ENCODE data around the gene C20orf141.
"Not testable (repeated sequence)": the region's sequence is repeated elsewhere in the genome, so short reads cannot be mapped to it uniquely, and the experiment has no call there.

Gene C20orf141, protein sequence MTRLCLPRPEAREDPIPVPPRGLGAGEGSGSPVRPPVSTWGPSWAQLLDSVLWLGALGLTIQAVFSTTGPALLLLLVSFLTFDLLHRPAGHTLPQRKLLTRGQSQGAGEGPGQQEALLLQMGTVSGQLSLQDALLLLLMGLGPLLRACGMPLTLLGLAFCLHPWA

DNA sequence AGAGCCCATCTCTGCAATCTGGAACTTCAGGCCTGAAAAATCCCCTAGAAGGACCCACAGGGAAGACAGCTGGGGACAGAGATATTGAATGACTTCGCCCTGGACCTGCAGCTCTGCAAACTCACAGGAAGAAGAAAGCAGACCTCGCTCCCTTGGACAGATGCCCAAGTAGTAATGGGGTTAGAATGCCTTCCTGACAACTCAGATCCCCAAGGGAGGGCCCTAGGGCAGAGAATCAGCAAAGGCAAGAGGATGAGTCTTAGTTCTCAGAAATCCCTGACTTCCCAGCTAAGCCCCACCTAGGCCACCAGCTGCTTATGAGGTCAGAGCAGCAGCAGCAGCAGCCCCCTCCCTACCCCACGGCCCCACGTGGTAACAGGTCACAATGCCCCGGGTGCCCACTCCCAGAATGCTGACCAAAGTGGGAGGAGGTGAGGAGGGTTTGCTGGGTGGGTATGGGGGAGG lies at the start of gene C20orf141:
Gene C20orf141, plus strand, starts transcription at position 401 of the 465 bp plus-strand sequence. CDS start 198 bp downstream, outside the sequence.
- DNase-seq (ENCODE audit: low spot score): peak; percentile 94

DNA sequence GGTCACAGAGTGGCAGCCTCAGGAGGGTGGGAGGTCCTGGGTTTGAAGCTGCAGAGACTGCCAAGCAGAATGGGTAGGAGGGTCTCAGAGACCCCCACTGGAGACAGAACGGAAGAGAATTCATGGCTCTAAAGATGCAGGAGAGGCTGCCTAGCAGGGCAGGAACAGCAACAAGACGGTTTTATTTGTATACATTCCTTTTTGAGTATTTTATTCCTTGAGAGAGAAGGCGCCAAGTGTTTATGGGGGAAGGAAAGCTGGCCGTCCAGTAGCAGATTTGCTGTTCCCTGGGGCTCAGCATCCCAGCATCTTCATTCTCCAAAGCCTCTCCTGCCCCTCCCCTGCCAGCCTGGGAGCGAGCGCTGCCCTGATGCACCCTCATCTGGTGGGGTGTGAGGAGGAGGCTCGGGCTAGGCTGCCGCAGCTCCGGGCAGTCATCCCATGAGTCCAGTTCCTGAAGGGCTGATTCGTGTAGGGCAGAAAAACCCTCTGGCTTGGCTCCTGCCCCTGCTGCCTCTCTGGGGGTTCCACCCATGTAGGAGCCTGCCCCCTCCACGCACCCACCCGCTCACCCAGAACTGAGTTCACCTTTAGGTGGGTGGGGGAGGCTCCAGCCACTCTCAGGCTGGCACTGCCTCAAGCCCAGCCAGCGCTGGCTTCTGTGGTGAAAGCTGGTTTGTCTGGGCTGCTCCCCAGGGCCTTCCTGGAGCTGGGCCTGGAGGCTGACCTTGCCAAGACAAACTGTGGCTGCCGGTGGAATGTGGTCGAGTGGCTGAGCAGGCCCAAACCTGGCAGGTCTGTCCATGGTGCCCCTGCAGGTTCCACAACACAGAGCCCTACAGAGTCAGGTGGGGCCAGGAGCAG lies 46.8 kb upstream of the C20orf141 start:
- peak; percentile 80 for DNase-seq (ENCODE audit: low spot score)

DNA sequence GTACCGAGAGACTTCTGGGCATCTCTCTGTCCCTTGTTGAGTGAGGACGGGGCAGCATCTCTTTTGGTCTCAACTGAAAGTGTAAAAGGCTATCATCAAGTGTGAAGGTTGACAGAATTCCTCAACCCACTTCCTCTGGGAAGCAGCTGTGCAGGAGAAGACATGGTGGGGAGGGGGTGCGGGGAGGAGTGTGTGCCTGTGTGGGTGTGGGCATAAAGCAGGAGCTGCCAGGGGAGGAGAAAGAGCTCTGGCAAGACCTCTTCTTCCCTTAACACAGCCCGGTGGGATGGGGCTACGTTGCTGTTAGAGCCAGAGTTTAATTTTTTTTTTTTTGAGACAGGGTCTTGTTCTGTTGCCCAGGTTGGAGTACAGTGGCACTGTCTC lies 46.2 kb upstream of the C20orf141 start:
- DNase-seq (ENCODE audit: low spot score): no peak

DNA sequence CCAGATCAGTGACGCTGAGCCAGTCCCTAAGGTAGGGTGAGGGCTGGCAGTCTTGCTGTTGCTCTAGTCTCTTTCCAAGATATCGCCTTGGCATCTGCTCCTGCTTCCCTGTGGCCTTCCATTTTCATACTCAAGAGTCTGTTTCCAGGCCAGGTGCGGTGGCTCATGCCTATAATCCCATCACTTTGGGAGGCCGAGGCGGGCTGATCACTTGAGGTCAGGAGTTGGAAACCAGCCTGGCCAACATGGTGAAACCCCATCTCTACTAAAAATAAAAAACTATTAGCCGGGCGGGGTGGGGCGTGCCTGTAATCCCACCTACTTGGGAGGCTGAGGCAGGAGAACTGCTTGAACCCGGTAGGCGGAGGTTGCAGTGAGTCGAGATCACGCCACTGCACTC lies 44.7 kb upstream of the C20orf141 start:
- DNase-seq (ENCODE audit: low spot score): not testable (repeated sequence)

DNA sequence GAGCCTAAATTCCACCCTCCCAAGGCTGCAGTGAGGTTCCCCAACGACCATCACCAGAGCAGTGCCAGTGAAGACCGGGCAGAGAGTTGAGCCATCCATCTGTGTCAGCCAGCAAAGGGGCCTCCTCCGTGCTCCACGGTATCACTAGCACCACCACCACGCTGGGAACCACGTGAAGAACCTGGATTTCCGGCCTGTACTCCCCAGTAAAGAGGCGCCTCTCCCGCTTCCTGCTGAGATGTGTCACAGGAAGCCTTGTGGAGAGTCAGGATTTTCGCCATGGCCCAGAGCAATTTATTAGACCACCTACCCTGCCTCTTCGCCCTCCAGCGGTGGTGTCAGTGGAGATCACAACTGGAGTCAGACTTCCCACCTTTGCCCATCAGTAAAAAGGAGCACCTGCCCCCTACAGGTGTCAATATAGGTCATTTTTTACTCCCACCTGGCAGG lies 43.1 kb upstream of the C20orf141 start:
- peak; percentile 5 for DNase-seq (ENCODE audit: low spot score)

DNA sequence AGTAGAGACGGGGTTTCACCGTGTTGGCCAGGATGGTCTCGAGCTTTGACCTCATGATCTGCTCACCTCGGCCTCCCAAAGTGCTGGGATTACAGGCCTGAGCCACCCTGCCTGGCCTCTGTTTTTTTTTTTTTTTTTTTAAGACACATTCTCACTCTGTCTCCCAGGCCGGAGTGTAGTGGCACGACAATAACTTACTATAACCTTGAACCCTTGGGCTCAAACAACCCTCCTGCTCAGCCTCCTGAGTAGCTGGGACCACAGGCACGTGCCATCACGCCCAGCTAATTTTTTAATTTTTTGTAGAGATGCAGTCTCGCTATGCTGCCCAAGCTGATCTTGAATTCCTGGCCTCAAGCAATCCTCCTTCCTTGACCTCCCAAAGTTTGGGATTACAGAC lies 41.0 kb upstream of the C20orf141 start:
- DNase-seq (ENCODE audit: low spot score): no peak

DNA sequence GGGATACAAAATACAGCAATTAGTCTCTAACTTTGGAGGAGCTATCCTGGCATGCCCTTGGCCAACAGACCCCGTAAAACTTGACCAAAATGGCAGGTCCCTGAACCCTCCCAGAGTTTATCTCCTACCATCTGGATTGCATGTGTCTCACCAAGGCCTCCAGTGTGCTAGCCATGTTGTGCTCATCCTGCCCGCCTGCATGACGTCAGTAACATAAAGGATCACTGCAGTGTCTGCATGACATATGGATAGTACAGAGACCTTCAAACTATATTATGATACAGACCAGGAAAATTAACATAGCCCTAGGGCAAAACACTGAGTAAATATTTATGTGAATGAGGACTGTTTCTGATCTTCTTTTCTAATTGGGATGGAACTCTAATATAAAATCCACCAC lies 39.6 kb upstream of the C20orf141 start:
- DNase-seq (ENCODE audit: low spot score): no peak

DNA sequence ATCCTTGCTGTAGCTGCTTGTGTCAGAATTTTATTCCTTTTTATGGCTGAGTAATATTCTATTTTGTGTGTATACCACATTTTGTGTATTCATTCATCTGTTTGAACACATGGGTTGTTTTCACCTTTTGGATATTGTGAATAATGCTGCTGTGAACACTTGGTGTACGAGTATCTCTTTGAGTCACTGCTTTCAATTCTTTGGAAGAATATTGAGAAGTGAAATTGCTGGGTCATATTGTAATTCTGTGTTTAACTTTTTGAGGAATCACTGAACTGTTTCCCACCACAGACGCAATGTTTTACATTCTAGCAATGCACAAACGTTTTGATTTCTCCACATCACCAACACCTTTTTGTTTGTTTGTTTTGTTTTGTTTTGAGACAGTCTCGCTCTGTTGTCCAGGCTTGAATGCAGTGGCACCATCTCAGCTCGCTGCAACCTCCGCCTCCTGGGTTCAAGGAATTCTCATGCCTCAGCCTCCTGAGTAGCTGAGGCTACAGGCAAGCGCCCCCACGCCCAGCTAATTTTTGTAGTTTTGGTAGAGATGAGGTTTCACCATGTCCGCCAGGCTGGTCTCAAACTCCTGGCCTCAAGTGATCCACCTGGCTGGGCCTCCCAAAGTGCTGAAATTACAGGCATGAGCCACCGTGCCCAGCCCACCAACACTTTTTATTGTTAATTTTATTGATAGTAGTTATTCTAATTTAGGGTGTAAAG lies 36.0 kb upstream of the C20orf141 start:
- no peak for DNase-seq (ENCODE audit: low spot score)

DNA sequence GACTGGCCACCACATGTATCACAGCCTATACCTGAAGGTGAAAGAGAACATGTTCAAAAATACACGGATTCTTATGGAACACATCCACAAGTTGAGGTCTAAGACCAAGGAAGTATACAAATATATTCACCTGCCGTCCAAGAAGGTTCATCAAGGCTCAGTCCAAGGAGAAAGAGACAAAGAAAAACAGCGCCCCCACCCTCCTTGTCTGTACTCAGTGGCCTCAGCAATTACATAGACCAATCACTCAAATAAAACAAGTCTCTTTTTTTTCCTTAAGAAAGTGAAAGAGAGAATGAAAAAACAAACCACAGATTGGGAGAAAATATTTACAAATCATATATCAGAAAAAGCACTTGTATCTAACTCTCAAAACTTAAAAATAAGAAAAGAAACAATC lies 33.8 kb upstream of the C20orf141 start:
- DNase-seq (ENCODE audit: low spot score): no peak

DNA sequence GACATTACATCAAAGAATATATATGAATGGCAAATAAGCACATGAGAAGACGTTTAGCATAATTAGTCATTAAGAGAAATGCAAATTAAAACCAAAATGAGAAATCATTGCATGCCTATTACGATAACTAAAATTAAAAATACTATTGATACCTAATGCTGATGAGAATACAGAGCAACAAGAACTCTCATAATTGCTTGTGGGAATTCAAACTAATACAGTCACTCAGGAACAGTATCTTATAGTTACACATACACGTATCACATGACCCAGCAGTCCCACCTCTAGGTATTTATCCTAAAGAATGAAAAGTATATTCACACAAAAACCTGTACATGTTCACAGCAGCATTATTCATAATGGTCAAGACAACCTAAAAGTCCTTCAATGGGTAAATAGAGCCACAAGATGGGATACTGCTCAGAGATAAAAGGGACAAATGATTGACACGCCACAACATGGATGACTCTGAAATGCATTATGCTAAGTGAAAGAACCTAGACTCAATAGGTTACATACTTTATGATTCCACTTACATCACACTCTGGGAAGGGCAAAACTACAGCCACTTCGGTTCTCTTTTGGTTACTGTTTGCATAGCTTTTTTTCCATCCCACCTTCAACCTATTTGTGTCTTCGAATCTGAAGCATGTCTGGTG lies 30.8 kb upstream of the C20orf141 start:
- DNase-seq (ENCODE audit: low spot score): no peak

DNA sequence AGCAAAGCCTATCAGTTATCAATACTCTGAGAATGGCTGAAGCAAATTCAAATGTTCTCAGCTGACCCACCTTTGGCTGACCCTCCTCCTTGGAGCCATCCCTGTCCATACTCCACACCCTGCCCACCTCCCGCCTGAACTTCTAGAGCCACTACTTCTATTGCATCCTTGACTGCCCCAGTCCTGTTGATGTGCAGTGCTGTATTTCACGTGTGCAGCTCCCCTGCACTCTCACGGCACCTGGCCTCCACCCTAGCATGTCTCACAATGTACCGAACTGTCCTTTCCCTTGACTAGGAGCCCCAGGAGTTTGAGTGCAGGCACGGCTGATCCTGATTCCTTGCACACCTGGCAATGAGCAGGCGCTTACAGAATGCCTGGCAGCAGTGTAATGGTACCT lies 21.3 kb upstream of the C20orf141 start:
- peak; percentile 3 for DNase-seq (ENCODE audit: low spot score)

DNA sequence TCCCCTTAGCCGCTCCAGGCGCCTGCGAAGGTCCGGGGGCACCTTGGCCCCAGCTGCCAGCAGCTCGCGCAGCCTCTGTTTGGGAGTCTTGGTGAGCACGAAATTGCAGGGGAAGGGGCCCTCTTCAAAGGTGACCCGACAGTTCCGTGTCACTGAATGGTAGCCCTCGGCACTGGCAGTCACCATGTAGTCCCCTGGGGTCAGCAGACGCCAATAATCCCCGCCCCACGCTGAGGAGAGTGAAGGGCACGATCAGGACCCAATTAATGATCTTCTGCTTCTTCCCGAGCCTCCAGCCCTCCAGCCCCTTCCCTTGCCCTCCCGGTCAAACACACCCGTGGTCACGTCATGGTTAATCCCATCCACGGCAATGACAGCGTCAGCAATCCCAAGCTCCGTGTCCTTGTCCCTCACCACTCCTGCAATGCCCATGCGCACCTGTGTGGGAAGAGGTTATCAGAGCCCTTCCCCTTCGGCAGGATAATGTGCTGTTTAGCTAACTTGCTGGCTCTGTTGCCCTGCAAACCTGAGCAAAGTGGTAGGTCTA lies 20.5 kb upstream of the C20orf141 start:
- peak; percentile 6 for DNase-seq (ENCODE audit: low spot score)

DNA sequence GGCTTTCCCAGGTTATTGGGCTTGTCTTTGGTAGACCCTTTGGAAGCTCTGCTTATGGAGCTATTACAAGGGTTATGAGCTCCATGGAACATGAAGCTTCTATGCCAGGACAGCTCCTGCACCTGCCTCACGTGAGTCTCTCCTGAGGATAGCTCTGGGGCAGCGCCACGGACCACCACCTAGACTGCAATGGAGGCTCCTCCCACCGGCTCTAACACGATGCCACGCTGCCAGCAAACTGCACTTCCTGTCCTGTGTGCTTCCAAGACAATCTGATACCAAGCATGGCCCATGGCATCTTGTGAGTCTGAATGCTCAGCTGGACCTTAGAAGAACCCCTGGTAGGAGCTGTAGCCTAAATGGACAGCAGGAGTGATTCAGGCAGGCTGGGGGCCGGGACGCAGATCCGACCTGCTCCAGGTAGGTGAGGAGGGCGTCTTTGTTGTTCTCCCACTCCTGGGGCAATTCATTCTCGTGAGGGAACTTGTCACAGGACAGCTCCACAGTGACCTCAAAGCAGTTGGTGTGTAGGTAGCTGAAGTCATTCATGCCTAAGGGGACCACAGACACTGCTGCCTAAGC lies 19.8 kb upstream of the C20orf141 start:
- peak; percentile 5 for DNase-seq (ENCODE audit: low spot score)

DNA sequence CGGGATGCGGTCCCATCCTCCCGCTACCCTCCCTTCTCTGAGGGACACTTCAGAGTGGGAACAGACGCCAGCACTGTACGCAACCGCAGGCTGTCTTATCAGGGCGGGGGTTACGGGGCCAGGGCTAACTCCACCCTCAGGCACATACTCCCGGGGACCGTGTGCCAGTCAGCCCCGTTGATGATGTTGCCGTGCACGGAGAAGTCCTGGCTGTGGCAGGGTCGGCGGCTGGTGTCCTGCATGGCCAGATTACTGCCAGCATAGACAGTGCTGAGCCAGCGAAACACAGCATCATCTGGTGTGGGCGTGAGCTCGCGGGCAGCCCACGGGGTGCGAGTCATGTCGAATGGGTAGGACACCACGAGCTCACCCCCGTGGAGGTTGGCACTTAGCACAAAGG lies 19.3 kb upstream of the C20orf141 start:
- peak; percentile 5 for DNase-seq (ENCODE audit: low spot score)

DNA sequence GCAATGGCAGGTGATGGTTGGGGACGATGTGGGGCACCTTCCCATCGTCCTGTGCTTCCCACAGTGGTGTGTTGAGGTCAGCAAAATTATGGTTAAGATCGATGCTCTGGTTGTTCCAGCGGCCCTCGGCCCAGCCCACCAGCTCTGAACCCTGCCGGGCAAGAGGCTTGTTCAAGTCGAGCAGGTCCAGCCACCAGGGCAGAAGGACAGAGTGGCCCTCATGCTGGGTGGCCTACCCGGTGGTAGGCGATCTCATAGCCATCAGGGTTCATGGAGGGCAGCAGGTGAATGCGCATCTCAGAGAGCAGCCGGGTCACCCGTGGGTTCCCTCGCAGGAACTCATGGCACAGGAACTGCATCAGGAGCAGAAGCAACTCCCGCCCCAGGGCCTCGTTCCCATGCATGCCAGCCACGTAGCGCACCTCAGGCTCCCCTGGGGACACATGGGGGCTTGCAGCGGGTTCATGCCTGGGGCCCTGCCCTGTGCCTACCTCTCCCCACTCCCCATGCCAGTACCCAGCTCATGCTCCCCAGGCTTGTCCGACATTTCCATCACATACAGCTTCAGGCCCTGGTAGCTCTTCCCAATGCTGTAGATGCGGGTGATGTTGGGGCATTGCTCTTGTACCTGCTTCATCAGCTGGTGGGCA lies 18.7 kb upstream of the C20orf141 start:
- peak; percentile 4 for DNase-seq (ENCODE audit: low spot score)

DNA sequence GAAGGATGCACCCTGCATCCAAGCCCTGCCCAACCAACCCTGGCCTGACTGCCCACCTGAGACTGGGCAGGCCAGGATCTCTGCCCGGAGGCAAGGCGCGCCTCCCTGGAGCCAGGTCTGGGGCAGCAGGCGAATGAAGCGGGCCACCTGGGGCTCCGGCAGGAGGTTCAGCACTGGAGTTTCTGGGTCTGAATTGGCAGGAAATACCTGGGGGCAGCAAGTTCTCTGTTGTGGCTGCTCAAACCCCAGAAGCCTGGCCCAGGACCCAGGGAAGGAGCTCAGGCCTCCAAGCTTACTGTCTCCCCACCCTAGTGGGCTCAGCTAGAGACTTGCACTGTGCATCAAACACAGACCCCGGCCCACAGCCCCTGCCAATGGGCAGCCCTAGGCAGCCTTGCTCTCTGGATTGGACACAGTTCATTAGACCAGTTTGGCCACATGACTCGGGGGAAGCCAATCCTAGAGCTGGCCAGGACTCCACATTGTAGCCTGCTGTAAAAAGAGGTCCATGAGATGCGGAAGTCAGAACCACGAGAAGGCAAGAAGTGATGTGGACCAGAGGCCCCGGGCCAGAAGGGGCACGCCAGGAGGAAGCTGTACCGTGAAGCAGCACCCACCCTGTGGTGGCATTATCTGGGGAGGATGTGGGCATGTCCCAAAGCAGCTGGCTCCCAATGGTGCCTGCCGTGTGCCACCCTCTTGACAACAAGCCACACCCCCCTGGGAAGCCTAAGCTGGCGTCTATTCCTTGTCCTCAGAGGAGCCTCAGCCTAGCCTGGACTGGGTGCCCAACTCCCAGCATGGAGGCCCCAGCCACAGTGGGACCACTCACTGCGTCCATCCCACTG lies 17.4 kb upstream of the C20orf141 start:
- DNase-seq (ENCODE audit: low spot score): peak; percentile 12

DNA sequence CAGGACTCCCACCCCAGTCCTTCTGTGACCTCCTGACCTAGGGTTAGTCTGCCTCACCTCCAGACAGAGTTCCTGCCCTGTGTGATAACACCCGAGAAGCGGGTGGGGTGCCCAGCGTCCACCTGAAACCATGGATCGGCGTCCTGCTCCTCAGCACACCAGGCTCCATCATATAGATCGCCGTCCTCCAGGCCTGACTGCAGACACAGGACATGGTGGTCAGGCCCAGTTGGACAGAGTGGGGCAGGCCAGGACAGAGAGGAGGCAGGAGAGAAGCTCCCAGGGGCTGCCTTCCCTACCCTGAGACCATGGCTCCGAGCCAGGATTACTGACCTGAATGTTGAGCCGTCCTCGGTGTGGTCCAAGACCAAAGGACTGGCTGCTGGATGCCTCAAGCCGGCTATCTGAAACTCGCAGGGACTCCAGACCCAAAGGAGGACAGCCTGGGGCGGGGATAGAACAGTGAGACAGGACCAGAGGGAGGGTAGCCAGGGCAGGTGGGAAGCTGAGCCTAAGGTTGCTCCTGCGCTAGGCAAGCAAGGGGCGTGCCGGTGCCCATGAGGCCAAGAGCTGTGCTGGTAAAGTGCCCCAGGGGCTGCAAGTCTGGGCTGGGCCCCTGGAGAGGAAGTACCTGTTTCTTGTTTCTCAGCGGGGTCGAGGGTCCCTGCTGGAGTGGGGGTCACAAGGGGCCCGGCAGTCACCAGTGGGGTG lies 16.5 kb upstream of the C20orf141 start:
- DNase-seq (ENCODE audit: low spot score): peak; percentile 9

DNA sequence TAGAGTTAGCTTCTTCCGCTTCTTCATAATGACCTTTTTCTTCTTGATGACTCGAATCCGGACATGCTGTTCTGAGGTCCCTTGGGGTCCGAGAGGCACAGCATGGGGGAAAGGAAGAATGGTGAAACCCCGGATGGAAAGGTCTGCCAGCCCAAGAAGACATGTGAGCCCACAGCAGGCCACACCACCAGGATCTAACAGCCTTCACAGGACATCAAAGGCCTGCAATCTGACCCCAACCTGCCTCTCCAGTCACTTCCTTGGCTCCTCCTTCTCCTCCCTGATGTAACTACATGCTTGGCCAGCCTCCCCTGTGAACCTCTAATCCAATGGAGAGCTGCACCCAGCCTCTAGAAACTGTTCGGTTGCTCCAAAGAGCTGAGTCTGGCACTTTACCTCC lies 16.0 kb upstream of the C20orf141 start:
- peak; percentile 41 for DNase-seq (ENCODE audit: low spot score)

DNA sequence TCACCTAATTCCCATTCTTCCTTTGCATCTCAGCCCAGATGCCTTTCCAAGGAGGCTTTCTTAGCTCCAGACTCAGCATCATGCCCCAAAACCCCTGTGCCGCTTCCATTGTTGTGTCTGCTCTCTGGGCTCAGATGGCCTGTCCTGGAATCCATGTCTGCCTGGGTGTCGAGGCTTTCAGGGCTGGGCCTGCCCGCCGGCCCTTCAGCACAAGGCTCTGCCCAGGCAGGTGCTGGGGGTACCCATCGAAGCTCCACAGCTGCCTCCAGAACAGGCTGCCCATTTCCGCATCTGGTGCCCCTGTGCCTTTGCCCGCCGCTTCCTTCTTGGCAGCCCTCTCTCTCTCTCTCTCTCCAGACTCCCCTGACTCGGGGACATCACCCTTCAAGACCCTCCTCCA lies 15.5 kb upstream of the C20orf141 start:
- peak; percentile 11 for DNase-seq (ENCODE audit: low spot score)

All from AG20443 (cell line).